GM12872 (cell line): ENCODE data around the gene IRX6.

Experiments
- CTCF ChIP-seq: IDR thresholded peaks from 3 replicates; pipeline ENCODE4 v1.5.1; 2011; ENCODE audit warnings: low read depth, mild to moderate bottlenecking, low read length, moderate library complexity; ENCODE audit not compliant: insufficient read depth

IRX6 gene

GRCh38 chr16:55376567-55377167, 52.7 kb downstream of the IRX6 start:
- TF ChIP-seq CTCF, result no peak

GRCh38 chr16:55377840-55378239, 53.8 kb downstream of the IRX6 start:
- TF ChIP-seq CTCF, result no peak

- no peak for TF ChIP-seq CTCF
Measured at GRCh38 chr16:55378616-55379015, 54.6 kb downstream of the IRX6 start.

GRCh38 chr16:55379371-55379770, 55.4 kb downstream of the IRX6 start:
- no peak for TF ChIP-seq CTCF

- TF ChIP-seq CTCF, result no peak
Measured at GRCh38 chr16:55379876-55380390, 55.9 kb downstream of the IRX6 start.
